Right hindlimb (tissue), 1 donor: ENCODE data around the gene OTUB2.

Experiments
- DNase-seq: peaks from one replicate; pipeline ENCODE4 v3.0.0-alpha.2; 2018

OTUB2 gene

DNA sequence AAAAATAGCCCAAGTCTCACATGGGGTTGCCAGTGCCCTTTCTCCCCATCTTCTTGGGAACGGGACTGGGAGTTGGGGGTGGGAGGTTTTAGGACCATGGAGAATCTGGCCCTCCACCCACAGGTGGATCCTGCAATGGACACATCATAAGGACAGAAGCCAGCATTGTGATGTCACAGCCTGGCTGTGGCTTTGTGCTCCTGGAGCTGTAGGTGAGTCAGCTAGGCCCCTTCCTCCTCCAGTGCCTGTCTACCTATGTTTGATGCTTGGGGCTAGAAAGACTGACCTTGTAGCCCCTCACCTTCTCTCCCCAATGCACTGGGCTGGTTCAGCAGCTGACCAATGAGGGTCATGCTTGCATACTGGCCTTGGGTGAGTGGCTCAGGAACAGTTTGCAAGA is 29.1 kb upstream of the OTUB2 start, which contains the start of gene CCDC197:
Gene CCDC197, plus strand, starts transcription at position 220 of the 400 bp plus-strand sequence. CDS start 831 bp downstream, outside the sequence.
- no peak for DNase-seq

DNA sequence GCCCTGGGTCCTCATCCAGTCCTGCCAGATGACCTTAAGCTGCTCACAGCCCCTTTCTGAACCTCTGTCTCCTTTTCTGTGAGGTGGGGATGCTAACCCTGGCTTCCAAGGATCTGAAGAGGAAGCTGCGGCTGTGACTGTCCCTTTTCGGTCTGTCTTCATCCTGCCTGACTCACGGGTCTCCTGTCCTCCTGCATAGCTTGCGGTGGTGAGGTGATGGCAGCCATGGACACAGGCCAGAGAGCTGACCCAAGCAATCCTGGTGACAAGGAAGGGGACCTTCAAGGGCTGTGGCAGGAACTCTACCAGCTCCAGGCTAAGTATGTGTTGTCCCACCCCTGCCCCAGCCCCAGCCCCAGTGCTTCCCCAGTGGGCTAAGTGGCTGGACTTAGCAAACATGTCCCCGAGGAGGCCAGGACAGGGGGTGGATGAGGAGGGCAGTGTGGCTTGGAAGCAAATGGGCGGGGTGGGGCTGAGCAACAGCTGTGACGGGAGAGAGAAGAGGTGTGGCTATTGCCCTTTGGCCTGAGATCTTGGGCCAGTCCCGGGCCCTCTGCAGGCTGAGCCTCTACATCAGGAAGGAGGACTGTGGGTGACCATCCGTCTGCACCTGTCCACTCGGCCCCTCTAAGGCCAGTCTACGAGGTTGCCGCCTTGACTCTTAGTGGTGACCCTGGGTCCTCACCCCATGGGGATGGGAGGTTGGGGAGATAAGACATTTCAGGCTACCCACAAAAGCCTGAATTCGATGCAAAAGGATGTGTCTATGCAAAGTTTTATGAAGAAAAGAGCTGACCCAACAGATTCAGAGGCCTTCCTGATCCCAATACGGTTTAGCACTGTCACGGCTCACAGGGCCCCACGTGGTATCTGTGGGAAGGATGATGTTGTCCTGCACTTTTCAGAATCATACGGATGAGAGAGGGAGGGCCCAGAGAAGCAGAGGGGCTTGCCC is 27.9 kb upstream of the OTUB2 start:
- DNase-seq = no peak

GRCh38 chr14:93998871-93999403 is 27.2 kb upstream of the OTUB2 start:
- DNase-seq = no peak

DNA sequence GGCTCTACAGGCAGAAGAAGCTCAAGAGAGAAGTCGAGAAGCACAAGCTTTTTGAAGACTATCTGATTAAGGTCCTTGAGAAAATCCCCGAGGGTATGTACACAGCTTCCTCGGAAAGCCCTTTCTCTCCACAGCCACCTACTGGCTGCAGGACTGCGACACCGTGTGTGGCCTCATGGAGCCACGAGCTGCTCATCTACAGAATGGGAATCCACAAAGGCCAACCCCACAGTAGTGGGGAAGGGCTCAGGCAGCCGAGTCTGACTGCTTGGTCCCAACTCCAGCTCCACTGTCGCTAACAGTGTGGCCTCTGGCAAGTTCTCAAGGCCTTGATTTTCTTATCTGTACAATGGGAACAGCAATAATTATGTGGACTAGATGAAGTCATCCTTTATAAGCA is 26.6 kb upstream of the OTUB2 start:
- DNase-seq = no peak

GRCh38 chr14:94000267-94000666 is 25.9 kb upstream of the OTUB2 start:
- no peak for DNase-seq

GRCh38 chr14:94001016-94001415 is 25.1 kb upstream of the OTUB2 start:
- DNase-seq = peak; percentile 30

DNA sequence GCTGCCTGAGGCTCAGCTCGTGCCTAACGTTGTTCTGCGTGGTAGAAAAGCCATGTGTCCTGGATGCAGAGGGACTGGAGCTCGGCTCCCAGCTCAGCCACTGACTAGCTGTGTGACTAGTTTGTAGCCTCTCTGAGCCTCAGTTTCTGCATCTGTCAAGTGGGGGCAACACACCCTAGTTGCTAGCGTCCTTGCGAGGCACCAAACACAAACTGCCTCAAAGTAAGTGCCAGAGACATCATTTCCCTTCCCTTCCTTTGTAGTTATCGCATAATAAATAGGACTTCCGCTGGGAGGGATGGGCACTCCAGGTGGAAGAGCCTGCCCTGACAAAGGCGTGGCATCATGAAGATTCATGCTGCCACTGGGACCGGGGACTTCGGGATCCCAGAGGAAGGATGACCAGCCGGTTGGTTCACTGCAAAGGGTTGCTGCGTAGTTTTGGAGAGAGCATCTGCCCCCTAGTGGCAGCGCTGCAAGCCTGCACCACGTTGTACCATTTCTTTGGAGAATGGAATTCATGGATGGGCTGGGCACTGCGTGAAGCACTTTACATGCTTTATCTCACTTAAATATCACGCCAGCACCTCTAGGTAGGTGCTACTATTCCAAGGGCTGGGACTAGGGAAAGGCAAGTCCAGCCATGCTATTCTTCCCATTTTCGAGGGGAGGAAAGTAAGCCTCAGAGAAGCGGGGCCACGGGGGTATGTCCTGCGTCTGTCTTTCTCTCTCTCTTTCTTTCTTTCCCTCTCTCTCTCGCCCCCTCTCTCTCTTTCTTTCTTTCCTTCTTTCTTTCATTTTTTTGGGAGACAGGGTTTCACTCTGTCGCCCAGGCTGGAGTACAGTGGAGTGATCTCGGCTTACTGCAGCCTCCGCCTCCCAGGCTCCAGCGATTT is 24.4 kb upstream of the OTUB2 start:
- DNase-seq = peak; percentile 59

DNA sequence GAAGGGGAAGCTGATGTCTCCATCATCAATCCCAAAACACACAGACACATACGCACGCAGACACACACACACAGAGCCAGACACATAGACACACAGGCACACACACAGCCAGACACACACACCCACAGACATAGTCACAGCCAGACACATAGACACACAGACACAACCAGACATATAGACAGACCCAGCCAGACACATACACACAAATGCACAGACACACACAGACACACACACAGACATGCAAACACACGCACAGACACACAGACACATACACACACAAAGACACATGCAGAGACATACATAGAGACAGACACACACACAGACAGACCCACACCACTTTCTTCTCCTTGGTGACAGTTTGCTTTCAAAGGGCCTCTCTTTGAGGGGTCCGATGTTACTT is 22.7 kb upstream of the OTUB2 start:
- no peak for DNase-seq

GRCh38 chr14:94004015-94004414 is 22.1 kb upstream of the OTUB2 start:
- no peak for DNase-seq

- DNase-seq = no peak
These were observed 20.6 kb upstream of the OTUB2 start for GRCh38 chr14:94005324-94006073.

DNA sequence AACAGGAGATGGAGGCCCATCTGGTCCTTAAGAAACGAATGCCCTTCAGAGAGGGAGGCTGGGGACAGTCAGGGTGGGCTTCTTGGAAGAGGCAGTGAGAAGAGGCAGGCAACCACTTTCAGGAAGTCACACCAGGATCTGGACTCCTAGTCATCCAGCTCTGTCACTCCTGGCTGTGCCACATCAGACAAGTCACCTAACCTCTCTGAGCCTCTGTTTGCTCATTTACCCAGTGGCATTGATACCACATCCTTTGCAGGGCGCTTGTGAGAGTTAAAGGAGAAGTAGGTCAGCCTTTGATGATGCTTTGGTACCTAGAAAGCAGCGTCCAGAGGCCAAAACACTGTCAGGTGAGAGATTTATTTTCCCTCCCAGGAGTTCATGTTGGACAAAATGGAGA is 17.9 kb upstream of the OTUB2 start:
- DNase-seq = no peak

DNA sequence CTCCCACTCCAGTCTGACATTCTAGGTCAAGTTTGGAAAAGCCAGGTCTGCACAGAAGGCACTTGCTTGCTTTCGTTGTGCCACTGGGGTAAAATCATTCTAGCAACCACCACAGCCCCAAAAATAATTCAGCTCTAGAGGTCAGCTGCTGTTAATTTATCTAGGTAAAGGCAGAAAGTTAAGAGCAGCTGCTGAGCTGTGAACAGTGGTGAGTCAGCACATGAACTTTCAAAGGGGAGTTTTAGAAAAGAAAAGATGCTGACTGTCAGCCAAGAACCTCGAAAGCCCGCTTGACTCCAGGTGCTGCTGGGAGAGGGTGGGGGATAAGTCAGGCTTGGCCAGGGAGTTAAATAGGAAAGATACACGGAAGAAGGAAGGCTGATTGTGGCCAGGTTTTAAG is 16.4 kb upstream of the OTUB2 start:
- DNase-seq = no peak

- no peak for DNase-seq
These were observed 15.5 kb upstream of the OTUB2 start for GRCh38 chr14:94010625-94011024.

GRCh38 chr14:94011795-94012194 is 14.3 kb upstream of the OTUB2 start:
- no peak for DNase-seq

DNA sequence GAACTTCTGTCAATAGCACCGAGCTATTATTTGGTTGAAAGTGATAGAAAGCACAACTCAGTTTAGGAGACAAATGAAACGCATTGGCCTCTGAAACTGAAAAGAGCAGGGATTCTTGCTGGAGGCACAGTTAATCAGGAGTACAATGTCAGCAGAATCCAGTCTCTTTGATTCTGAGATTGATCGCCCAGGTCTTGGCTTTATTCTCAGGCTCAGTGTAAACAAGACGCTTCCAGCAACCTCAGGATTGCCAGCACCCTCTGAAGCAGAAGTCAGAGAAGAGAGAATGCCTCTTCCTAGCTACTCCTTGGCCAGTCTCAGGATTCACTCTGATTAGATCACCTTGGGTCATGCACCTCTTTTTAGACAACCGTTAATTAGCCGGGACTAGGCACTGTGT is 11.8 kb upstream of the OTUB2 start:
- no peak for DNase-seq

DNA sequence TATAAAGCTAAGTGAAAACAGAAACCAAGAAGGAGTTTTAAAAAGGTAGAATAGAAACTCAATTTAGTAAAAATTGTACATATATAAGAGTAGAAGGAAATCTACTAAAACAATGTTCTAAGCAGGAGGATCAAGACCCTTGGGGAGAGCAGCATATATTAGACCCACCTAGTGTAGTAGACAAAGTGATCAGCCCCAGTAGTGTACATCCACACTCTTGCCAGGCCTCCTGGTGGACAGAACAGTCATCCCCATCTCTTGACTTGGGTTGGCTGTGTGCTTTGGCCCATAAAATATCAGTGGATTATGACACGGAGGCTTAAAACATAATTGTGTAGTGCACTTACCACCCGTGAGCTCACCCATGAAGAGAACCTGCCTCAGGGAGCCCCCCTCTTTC is 10.9 kb upstream of the OTUB2 start:
- no peak for DNase-seq

DNA sequence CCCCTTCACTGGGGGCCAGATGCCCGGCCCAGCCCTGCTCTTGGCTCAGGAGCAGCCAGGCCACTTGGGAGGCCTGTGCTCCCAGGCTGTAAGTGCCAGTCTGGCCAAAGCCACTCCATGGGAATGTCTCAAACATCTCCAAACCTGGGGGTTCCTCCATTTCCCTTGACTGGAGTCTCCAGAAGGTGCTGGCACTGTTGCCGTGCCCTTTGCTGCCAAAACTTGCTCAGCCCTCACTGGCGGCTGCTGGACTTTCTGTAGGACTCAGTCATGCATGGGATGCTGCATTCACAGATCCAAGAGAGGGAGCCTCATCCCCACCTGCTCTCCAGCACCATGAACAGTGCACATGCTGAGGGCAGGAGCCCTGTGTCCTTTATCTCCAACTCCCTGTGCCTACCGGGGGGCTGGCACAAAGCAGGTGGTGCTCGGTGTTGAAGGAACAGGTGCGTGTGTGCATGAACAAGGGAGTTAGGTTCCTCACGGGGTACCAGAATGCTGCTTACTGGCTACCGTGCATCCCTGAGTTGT is 9.6 kb upstream of the OTUB2 start:
- no peak for DNase-seq

- DNase-seq = no peak
These were observed 7.8 kb upstream of the OTUB2 start for GRCh38 chr14:94018308-94018707.

DNA sequence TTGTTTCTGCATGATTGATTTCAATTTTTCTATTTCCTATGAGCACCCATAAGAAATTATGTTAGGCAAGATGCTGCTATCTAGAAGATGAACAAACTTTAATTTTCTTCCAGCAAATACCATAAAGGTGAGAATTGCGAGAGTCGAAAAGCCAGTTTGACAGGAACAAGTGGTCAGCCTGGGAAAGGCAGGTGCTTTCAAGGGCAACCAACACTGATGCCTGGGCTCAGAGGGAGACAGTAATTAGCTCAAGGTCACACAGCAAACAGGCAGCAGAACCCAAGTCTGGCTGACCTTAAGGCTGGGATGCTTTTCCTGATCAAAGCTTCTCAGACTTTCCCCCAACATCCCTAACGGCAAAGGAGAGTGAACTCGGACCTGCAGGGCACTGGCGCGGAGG is 6.8 kb upstream of the OTUB2 start:
- no peak for DNase-seq

GRCh38 chr14:94020267-94020666 is 5.9 kb upstream of the OTUB2 start:
- DNase-seq = no peak

GRCh38 chr14:94021001-94021400 is 5.1 kb upstream of the OTUB2 start:
- no peak for DNase-seq

DNA sequence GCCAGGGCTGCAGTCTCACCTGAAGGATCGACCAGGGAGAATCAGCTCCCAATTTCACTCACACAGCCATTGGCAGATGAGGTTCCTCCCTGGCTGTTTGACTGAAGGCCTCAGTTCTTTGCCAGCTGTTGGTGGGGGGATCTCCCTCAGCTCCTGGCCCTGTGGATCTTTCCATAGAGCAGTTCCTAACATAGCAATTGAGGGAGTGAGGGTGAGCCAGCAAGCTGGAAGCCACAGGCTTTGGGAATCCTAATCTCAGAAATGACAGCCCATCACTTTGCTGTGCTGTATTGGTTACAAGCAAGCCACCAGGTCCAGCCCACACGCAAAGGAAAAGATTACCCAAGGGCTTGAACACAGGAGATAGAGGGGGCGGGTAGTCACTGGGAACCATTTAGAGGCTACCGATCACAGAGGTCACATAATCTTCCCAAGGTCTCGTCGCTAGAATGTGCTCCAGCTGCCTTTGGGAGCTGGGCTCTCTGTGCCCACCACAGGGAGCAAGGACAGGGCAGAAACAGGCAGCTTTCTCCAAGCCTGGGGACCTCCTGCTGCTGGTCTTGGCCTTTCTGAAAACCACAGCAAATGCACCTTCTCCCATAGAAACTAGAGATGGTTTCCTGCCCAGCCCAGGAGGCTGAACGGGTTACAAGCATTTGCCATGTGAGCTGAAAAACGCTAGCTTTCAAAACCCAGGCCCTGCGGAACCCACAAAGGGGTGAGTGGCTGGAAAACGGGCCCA is 4.6 kb upstream of the OTUB2 start:
- DNase-seq = no peak
